NT2/D1 (cell line): ENCODE results near the gene ANKRD53.

ENCODE experiments used
- DNase-seq: peaks from one replicate; pipeline ENCODE4 v3.0.0-alpha.2; 2011; ENCODE audit warnings: low read depth, low spot score
- H3K27me3 ChIP-seq: 2 replicates; pipeline ENCODE4 v1.6.0; 2011; ENCODE audit warnings: mild to moderate bottlenecking; ENCODE audit not compliant: insufficient read length, insufficient read depth
- H3K36me3 ChIP-seq: 2 replicates; pipeline ENCODE4 v1.6.1; 2011; ENCODE audit warnings: mild to moderate bottlenecking, low read length, mixed read lengths; ENCODE audit not compliant: insufficient read depth, insufficient read length
- H3K4me1 ChIP-seq: 2 replicates; pipeline ENCODE4 v1.5.1; 2011; ENCODE audit not compliant: insufficient read depth, insufficient read length
- H3K4me3 ChIP-seq: 2 replicates; pipeline ENCODE4 v1.5.1; 2011; ENCODE audit warnings: low read depth; ENCODE audit not compliant: insufficient read length
- H3K9ac ChIP-seq: 2 replicates; pipeline ENCODE4 v1.6.0; 2011; ENCODE audit warnings: low read depth; ENCODE audit not compliant: insufficient read length
- H3K9me3 ChIP-seq: 2 replicates; pipeline ENCODE4 v1.5.1; 2011; ENCODE audit warnings: mild to moderate bottlenecking, low read length; ENCODE audit not compliant: insufficient read depth
- SUZ12 ChIP-seq: IDR thresholded peaks from 2 replicates; pipeline ENCODE4 v1.6.1; 2011; ENCODE audit not compliant: insufficient read length, insufficient read depth; ENCODE audit errors: extremely low read depth
- YY1 ChIP-seq: IDR thresholded peaks from 2 replicates; pipeline ENCODE4 v1.6.1; 2011; ENCODE audit not compliant: insufficient read length, insufficient read depth
- ZNF274 ChIP-seq: IDR thresholded peaks from 2 replicates; pipeline ENCODE4 v1.6.1; 2011; ENCODE audit warnings: mild to moderate bottlenecking, low read depth, low read length

Gene ANKRD53

DNA sequence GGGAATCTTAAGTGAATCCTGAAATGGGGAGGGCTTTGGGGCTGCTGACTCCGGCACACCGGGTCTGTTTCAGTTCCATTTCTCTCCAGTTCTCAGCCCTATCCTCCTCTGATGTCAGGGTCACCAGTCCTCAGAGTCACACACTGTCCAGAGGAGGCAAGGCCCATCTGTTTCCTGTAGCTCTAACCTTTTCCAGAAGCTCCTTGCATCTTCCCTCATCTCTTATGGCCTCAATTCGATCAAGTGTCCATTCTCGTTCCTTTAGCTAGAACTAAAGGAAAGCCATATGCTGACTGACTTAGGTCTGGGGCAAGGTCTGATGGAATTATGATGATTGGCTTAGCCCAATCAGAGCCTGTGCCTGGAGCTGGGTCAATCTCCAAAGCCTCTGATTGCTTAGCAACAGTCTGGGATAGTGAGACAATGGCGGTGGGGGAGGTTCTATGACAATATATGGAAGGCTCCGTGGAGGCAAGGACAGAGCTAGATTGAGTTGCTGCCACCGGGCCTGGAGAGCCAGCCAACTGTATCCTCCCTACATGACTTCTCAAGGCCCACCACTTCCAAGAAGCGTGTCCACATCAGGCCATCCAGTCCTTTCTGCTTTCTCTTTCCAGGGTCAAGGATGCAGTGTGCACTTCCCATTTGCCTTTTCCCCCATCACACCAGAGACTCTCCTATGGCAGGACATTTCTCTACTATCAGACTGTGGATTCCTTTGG lies 5.2 kb downstream of the ANKRD53 start:
- H3K9me3 ChIP-seq, result no peaks in the 10 kb centered on the region
- H3K4me3 ChIP-seq, result no peak overlapping the region
- peaks cover 3% of the 10 kb centered on the region for H3K4me1 ChIP-seq
- no peak overlapping the region for H3K9ac ChIP-seq
- no peak for DNase-seq
- peaks cover 39% of the 10 kb centered on the region for H3K36me3 ChIP-seq
- TF ChIP-seq YY1 (no peak), ZNF274 (no peak), SUZ12 (no peak)
- peaks cover 11% of the 10 kb centered on the region for H3K27me3 ChIP-seq

- peaks cover 6% of the 10 kb centered on the region for H3K27me3 ChIP-seq
- TF ChIP-seq SUZ12 (no peak), YY1 (no peak), ZNF274 (no peak)
- no peaks in the 10 kb centered on the region for H3K9me3 ChIP-seq
- no peak overlapping the region for H3K4me3 ChIP-seq
- no peak overlapping the region for H3K9ac ChIP-seq
- peaks cover 43% of the 10 kb centered on the region for H3K36me3 ChIP-seq
- H3K4me1 ChIP-seq, result peaks cover 3% of the 10 kb centered on the region
- no peak for DNase-seq
Measured at GRCh38 chr2:70984228-70984575, 5.8 kb downstream of the ANKRD53 start.

DNA sequence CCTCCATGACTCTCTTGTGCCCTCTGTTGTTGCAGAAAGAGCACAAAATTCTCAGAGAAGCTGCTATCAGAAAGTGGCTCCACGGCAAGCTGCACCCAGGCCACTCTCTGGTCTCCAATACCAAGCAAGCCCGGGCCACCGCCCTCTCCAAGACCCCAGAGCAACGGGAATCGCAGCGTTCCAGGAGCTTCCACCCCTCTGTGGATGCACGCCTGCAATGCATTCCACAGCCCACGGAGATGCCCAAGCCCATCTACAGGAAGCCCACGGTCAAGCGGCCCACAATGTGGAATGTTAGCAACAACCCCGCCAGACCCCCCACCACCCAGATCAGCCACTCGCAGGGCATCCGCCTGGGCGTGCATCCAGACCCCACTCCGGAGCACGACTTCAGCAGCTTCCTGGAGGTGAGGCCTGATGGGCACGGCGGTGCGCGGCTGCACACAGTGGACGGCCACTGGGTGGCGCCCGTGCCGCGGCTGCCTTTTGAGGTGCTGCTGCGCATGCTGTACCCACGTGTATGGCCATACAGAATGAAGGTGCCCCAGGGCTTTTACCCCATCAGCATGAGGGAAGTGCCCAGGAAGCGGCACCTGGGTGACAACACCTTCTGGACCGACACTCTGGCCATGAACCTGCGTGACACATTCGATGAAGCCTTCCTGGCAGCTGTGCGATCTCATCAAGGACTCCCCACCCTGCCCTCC lies 6.3 kb downstream of the ANKRD53 start:
- Histone ChIP-seq H3K9ac (no peak overlapping the region), H3K36me3 (peaks cover 47% of the 10 kb centered on the region), H3K4me1 (peaks cover 3% of the 10 kb centered on the region), H3K4me3 (no peak overlapping the region), H3K9me3 (no peaks in the 10 kb centered on the region), H3K27me3 (peaks cover under 1% of the 10 kb centered on the region)
- no peak for TF ChIP-seq ZNF274
- TF ChIP-seq YY1, result no peak
- no peak for DNase-seq

GRCh38 chr2:70985283-70985688 lies 6.9 kb downstream of the ANKRD53 start:
- Histone ChIP-seq H3K4me3 (no peak overlapping the region), H3K4me1 (peaks cover 3% of the 10 kb centered on the region), H3K9ac (no peak overlapping the region), H3K36me3 (peaks cover 52% of the 10 kb centered on the region), H3K9me3 (no peaks in the 10 kb centered on the region), H3K27me3 (no peaks in the 10 kb centered on the region)
- TF ChIP-seq YY1, result no peak
- TF ChIP-seq SUZ12, result no peak
- no peak for TF ChIP-seq ZNF274
- no peak for DNase-seq

DNA sequence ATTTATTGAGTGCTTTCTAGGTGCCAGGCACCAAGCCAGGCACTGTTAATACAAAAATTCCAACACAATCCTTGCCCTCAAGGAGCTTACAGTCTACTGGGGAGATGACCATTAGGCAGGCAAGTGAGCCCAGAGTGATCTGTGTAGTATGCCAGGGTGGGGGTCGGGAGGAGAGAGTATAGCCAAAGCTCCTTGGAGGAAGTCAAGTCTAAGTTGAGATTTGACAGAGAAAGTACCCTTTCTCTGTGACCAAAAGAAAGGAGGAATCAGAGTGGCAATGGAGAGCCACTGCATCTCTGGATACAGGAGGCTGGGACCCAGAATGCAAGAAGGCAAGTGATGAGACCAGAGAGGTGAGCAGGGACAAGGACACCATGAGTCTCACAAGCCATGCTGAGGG lies 7.5 kb downstream of the ANKRD53 start:
- Histone ChIP-seq H3K27me3 (no peaks in the 10 kb centered on the region), H3K4me3 (no peak overlapping the region), H3K4me1 (peaks cover 3% of the 10 kb centered on the region), H3K36me3 (peaks cover 58% of the 10 kb centered on the region), H3K9ac (no peak overlapping the region), H3K9me3 (no peaks in the 10 kb centered on the region)
- DNase-seq, result no peak
- TF ChIP-seq ZNF274 (no peak), SUZ12 (no peak), YY1 (no peak)

GRCh38 chr2:70986499-70987189 lies 8.2 kb downstream of the ANKRD53 start:
- DNase-seq, result no peak
- Histone ChIP-seq H3K9ac (no peak overlapping the region), H3K36me3 (peaks cover 65% of the 10 kb centered on the region)

GRCh38 chr2:70987386-70987785 lies 9.0 kb downstream of the ANKRD53 start:
- Histone ChIP-seq H3K9ac (no peak overlapping the region), H3K36me3 (peaks cover 68% of the 10 kb centered on the region), H3K9me3 (no peaks in the 10 kb centered on the region), H3K27me3 (no peaks in the 10 kb centered on the region), H3K4me1 (no peaks in the 10 kb centered on the region), H3K4me3 (no peak overlapping the region)
- no peak for TF ChIP-seq SUZ12
- no peak for TF ChIP-seq ZNF274
- no peak for DNase-seq

More at GRCh38 chr2:70986499-70987189, 8.2 kb downstream of the ANKRD53 start:
- Histone ChIP-seq H3K4me1 (peaks cover 3% of the 10 kb centered on the region), H3K9me3 (no peaks in the 10 kb centered on the region), H3K4me3 (no peak overlapping the region), H3K27me3 (no peaks in the 10 kb centered on the region)
- no peak for TF ChIP-seq SUZ12
- TF ChIP-seq ZNF274, result no peak
- no peak for TF ChIP-seq YY1
